Measurements from ENCODE around the gene FARS2.
"Not testable (repeated sequence)": the region's sequence is repeated elsewhere in the genome, so short reads cannot be mapped to it uniquely, and the experiment has no call there.

DNA sequence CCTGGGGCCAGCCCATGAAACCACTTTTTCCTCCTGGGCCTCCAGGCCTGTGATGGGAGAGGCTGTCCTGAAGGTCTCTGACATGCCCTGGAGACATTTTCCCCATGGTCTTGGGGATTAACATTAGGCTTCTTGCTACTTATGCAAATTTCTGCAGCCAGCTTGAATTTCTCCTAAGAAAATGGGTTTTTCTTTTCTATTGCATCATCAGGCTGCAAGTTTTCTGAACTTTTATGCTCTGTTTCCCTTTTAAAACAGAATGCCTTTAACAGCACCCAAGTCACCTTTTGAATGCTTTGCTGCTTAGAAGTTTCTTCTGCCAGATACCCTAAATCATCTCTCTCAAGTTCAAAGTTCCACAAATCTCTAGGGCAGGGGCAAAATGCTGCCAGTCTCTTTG lies 535.2 kb downstream of the FARS2 start:
- TF ChIP-seq, protein P1, sequence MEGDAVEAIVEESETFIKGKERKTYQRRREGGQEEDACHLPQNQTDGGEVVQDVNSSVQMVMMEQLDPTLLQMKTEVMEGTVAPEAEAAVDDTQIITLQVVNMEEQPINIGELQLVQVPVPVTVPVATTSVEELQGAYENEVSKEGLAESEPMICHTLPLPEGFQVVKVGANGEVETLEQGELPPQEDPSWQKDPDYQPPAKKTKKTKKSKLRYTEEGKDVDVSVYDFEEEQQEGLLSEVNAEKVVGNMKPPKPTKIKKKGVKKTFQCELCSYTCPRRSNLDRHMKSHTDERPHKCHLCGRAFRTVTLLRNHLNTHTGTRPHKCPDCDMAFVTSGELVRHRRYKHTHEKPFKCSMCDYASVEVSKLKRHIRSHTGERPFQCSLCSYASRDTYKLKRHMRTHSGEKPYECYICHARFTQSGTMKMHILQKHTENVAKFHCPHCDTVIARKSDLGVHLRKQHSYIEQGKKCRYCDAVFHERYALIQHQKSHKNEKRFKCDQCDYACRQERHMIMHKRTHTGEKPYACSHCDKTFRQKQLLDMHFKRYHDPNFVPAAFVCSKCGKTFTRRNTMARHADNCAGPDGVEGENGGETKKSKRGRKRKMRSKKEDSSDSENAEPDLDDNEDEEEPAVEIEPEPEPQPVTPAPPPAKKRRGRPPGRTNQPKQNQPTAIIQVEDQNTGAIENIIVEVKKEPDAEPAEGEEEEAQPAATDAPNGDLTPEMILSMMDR (IDR thresholded peaks at IDR 0.05; ENCODE audit: borderline replicate concordance, extremely low read depth, low read length, poor library complexity, severe bottlenecking) = not testable (repeated sequence)
- TF ChIP-seq EZH2 (IDR thresholded peaks at IDR 0.05; ENCODE audit: borderline replicate concordance, low read depth, low read length, severe bottlenecking) = not testable (repeated sequence)
